AG04450 (cell line): ENCODE measurements around the gene ATP5F1D. TPM values are rescaled to one million over a fixed set of nuclear protein-coding genes. Genes with fewer than 3 reads are reported as not detected.
A peak's percentile ranks its signal among the peaks of the same experiment; 100 is the strongest.

Experiments used
- CTCF ChIA-PET: fragments of 300-600, 350-600 bp; formaldehyde crosslinking; extraction: SDS; loops from one replicate; lab custom pipeline; 2022; ENCODE audit warnings: antibody characterized with exemption, inconsistent platforms; lab: Charles Lee
- POLR2A ChIA-PET: fragments of 350-600 bp; formaldehyde crosslinking; extraction: SDS; loops from one replicate; lab custom pipeline; 2021; ENCODE audit warnings: antibody characterized with exemption, inconsistent platforms; lab: Yijun Ruan, JAX
- DNase-seq: peaks from one replicate; pipeline ENCODE4 v3.0.0-alpha.2; 2011; ENCODE audit warnings: low read depth, low spot score
- H3K27ac ChIP-seq: one replicate; pipeline ENCODE4 v1.5.1; 2012; ENCODE audit warnings: low read depth, low read length, control low read depth
- H3K27me3 ChIP-seq: one replicate; pipeline ENCODE4 v1.6.0; 2012; ENCODE audit warnings: low read length; ENCODE audit not compliant: control insufficient read depth, insufficient read depth
- H3K4me3 ChIP-seq: 2 replicates; pipeline ENCODE4 v1.5.1; 2011; ENCODE audit warnings: mild to moderate bottlenecking, low read depth, low read length, control low read depth
- H3K9me3 ChIP-seq: 2 replicates; pipeline ENCODE4 v1.5.1; 2012; ENCODE audit warnings: low read length; ENCODE audit not compliant: control insufficient read depth, insufficient read depth
- CTCF ChIP-seq: IDR thresholded peaks from 2 replicates; pipeline ENCODE4 v1.5.1; 2011; ENCODE audit warnings: low read depth, low read length, control low read depth, inconsistent platforms
- polyA plus RNA-seq: library from polyadenylated mRNA; depleted of rRNA; stranded (reverse); fragments of >200 nt; gene quantifications from 2 replicates; pipeline ENCODE4 v1.2.3, GENCODE V29; 2011

Gene ATP5F1D
- polyA plus RNA-seq, 1 experiment, result 36.4 TPM

DNA sequence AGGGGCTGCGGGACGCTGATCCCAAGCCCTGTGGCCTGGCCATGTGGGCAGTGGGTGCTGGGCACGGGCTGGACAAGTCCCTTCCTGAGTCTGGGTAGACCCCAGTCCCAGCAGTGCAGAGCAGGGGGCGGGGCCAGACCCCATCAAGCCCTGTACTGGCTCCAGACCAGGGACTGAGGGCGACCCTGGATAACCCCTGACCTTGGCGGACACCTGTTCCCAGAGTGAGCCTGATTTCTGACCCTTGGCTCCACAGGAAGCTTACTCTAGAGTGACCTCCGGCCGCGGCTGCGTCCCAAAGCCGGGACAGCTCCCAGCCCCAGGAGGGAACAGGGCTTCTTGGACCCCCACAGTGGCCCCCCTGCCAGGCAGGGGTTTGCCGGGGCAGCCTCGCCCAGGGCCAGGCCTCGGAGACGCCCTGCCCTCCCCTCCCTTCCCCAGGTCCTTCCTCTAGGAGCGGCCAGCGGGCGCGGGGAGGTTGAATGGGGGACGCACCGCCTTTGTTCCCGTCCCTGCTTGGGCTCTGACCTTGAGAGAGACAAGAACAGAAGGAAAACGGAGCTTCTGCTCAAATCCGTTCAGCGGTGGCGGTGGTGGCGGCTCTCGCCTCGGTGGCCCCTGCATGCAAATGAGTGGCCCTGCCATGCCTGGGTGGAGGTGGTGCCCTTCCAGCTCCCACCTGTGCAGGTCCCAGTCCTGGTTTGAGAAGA, 41.8 kb downstream of the ATP5F1D start:
- Histone ChIP-seq H3K9me3 (no peaks in the 10 kb centered on the region; the same call in 1 of the 2 replicates), H3K27ac (peak overlapping the region; percentile 31), H3K27me3 (peaks cover 48% of the 10 kb centered on the region), H3K4me3 (no peak overlapping the region)
- POLR2A ChIA-PET, result interaction anchor here (0.7 to 1.7 kb wide), 2 partner anchors 14 to 89 kb away, joined by 3 to 7 read pairs; partner anchors contain the start of gene CIRBP
- DNase-seq, result no peak
- no peak for TF ChIP-seq CTCF
- CTCF ChIA-PET, result no interaction called here

DNA sequence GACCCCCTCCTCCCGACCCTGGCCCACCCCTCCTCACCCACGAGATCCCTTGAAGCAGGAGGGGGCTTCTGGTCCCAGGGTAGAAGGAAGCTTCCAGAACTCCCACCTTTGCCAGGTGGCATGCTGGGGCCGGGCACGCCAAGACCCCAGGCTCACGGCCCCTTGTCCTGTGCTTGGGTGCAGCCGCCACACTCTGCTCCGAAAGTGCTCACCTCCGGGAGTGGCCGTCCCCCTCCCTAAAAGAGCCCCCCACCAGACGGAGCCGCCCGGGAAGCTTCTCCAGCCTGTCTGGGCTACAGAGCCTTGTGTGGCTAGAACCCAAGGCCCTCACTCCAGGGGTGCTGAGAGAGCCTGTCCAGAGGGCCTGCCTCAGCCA, 42.4 kb downstream of the ATP5F1D start:
- DNase-seq, result no peak
- no peak overlapping the region for H3K27ac ChIP-seq
- CTCF ChIA-PET, result no interaction called here
- POLR2A ChIA-PET, result interaction anchor here (0.6 to 1.7 kb wide), 2 partner anchors 15 to 242 kb away, joined by 3 to 7 read pairs; partner anchors contain the start of gene CIRBP
- no peaks in the 10 kb centered on the region; the same call in 1 of the 2 replicates for H3K9me3 ChIP-seq
- H3K27me3 ChIP-seq, result peaks cover 48% of the 10 kb centered on the region
- no peak overlapping the region for H3K4me3 ChIP-seq
- TF ChIP-seq CTCF, result no peak

DNA sequence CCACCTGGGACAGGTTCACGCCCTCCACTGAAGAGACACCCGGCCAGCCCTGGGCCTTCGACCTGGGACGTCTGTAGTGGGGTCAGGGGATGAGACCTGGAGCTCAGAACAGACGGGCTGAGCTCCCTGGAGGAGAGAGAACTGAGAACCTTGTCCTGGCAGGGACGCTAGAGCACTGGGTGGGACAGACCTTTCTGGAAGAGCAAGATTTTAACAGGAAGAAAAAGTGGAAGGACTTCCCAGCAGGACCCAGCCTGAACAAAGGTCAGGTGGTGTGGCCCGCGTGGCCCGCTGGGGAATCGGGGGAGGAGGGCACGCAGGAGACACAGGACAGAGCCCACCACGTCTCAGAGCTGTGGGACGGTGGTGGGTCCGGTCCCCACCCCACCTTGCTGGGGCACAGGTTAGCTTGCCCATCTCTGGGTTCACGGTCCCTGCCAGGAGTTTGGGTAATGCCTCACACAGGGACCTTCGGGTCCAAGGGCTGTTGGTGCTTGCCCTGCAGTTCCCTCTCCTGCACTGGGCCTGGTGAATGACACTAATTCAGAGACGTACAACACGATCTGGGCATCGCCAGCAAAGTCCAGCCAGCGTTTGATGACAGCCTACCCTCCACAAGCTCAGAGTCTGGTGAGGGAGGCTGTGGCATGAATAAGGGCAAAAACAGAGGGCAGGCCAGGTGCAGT, 42.9 kb downstream of the ATP5F1D start:
- H3K4me3 ChIP-seq, result no peak overlapping the region
- peaks cover 50% of the 10 kb centered on the region for H3K27me3 ChIP-seq
- no peak for DNase-seq
- TF ChIP-seq CTCF, result no peak
- ChIA-PET POLR2A (interaction anchor here (0.6 to 1.7 kb wide), 3 partner anchors 15 to 242 kb away, joined by 3 to 7 read pairs (median 4); partner anchors contain the start of gene CIRBP), CTCF (no interaction called here)
- no peak overlapping the region for H3K27ac ChIP-seq
- no peaks in the 10 kb centered on the region; the same call in 1 of the 2 replicates for H3K9me3 ChIP-seq

GRCh38 chr19:1284979-1285736, 43.6 kb downstream of the ATP5F1D start:
- no peak for DNase-seq
- POLR2A ChIA-PET, result interaction anchor here (1.0 kb wide), 1 partner anchor 15 kb away, joined by 4 read pairs; no protein-coding TSS in a partner anchor
- Histone ChIP-seq H3K9me3 (no peaks in the 10 kb centered on the region; the same call in 1 of the 2 replicates), H3K27me3 (peaks cover 50% of the 10 kb centered on the region), H3K27ac (no peak overlapping the region), H3K4me3 (no peak overlapping the region)
- CTCF ChIA-PET, result no interaction called here
- no peak for TF ChIP-seq CTCF
